B cell (primary cell): ENCODE results near the gene PLCB4. TPM values are rescaled to one million over a fixed set of nuclear protein-coding genes. Genes with fewer than 3 reads are reported as not detected.

Experiments used
- ATAC-seq: fragments of 200-7000 bp; cut with Tn5 transposase; one replicate; pipeline ENCODE4 v1.10.0; 2021; ENCODE audit warnings: low read depth, mild to moderate bottlenecking, moderate number of reproducible peaks, moderate library complexity
- CTCF ChIA-PET: fragments of 350-600 bp; sonication (Branson Sonifier 250); formaldehyde crosslinking; loops from one replicate; lab custom pipeline; 2021; ENCODE audit warnings: antibody characterized with exemption, inconsistent platforms; lab: Charles Lee
- POLR2A ChIA-PET: fragments of 350-600 bp; sonication (Branson Sonifier 250); formaldehyde crosslinking; loops from one replicate; lab custom pipeline; 2021; ENCODE audit warnings: antibody characterized with exemption; lab: Charles Lee
- DNase-seq: peaks from one replicate; pipeline ENCODE4 v3.0.0; 2013
- H2AFZ ChIP-seq: 2 replicates; pipeline ENCODE4 v1.6.1; 2012; ENCODE audit warnings: mild to moderate bottlenecking, low read depth, low read length; ENCODE audit not compliant: insufficient read depth, poor library complexity, severe bottlenecking
- H3K27ac ChIP-seq, 2 donors: 1 replicate in 1 of 2; 2 replicates in 1 of 2; pipeline ENCODE4 v1.5.1; 2012 to 2013; ENCODE audit warnings: low read length in 2 of 2, mild to moderate bottlenecking in 2 of 2, moderate library complexity in 1 of 2
- H3K27me3 ChIP-seq, 4 experiments: fragments of 200-600 bp in 1 of 4; sonication (generic) in 1 of 4; replicated peaks in 1 of 4; 1 replicate in 2 of 4; 2 replicates in 2 of 4; pipeline versions ENCODE4 v1.6.1 to v1.7.0; 2013 to 2016; ENCODE audit warnings: low read length in 3 of 4, mild to moderate bottlenecking in 2 of 4, mixed read lengths in 1 of 4, moderate library complexity in 1 of 4; ENCODE audit not compliant: insufficient read depth in 4 of 4, control insufficient read depth in 3 of 4; ENCODE audit errors: control extremely low read depth in 1 of 4
- H3K36me3 ChIP-seq, 2 experiments: replicated peaks in 1 of 2; 1 replicate in 1 of 2; 2 replicates in 1 of 2; pipeline versions ENCODE4 v1.6.1 to v1.7.1; 2013; ENCODE audit warnings: low read length in 1 of 2; ENCODE audit not compliant: insufficient read depth in 2 of 2, control insufficient read depth in 1 of 2; ENCODE audit errors: control extremely low read depth in 1 of 2, extremely low read depth in 1 of 2
- H3K4me1 ChIP-seq, 2 donors: fragments of 200-600 bp in 1 of 2; sonication (generic) in 1 of 2; 1 replicate in 1 of 2; 2 replicates in 1 of 2; pipeline versions ENCODE4 v1.5.1 to v1.6.1; 2013 to 2017; ENCODE audit warnings: low read length in 2 of 2; ENCODE audit not compliant: control insufficient read depth in 2 of 2, insufficient read depth in 2 of 2
- H3K4me2 ChIP-seq: replicated peaks from 2 replicates; pipeline ENCODE3; 2012; ENCODE audit warnings: mild to moderate bottlenecking, low read depth, low read length; ENCODE audit not compliant: poor library complexity, severe bottlenecking
- H3K4me3 ChIP-seq, 5 experiments: fragments of 200-600 bp in 1 of 5; sonication (generic) in 1 of 5; 1 replicate in 3 of 5; 2 replicates in 2 of 5; pipeline versions ENCODE4 v1.5.1 to v1.7.0; 2011 to 2016; ENCODE audit warnings: low read length in 4 of 5, mild to moderate bottlenecking in 4 of 5, low read depth in 2 of 5, control low read depth in 1 of 5, moderate library complexity in 1 of 5; ENCODE audit not compliant: insufficient read depth in 1 of 5; ENCODE audit errors: control extremely low read depth in 1 of 5, extremely low read depth in 1 of 5
- H3K79me2 ChIP-seq: fragments of 200-600 bp; sonication (generic); one replicate; pipeline ENCODE4 v1.6.0; 2016; ENCODE audit warnings: low read length; ENCODE audit not compliant: control insufficient read depth, insufficient read depth
- H3K9ac ChIP-seq: fragments of 200-600 bp; sonication (generic); 2 replicates; pipeline ENCODE4 v1.6.1; 2017; ENCODE audit warnings: mild to moderate bottlenecking, low read length, moderate library complexity
- H3K9me3 ChIP-seq, 3 donors: one replicate each; pipeline versions ENCODE4 v1.6.1 to v1.7.1; 2013; ENCODE audit warnings: low read length in 2 of 3; ENCODE audit not compliant: control insufficient read depth in 2 of 3, insufficient read depth in 1 of 3; ENCODE audit errors: control extremely low read depth in 1 of 3
- H4K20me1 ChIP-seq: 2 replicates; pipeline ENCODE4 v1.6.0; 2012; ENCODE audit warnings: mild to moderate bottlenecking, low read length; ENCODE audit not compliant: insufficient read depth, control insufficient read depth, poor library complexity, severe bottlenecking
- H3K27ac Mint-ChIP-seq: one replicate; pipeline ENCODE4 v1.8.0; 2021; ENCODE audit warnings: mixed read lengths
- H3K27me3 Mint-ChIP-seq: one replicate; pipeline ENCODE4 v1.8.0; 2021; ENCODE audit warnings: mixed read lengths
- H3K4me1 Mint-ChIP-seq: one replicate; pipeline ENCODE4 v1.8.0; 2021; ENCODE audit warnings: mixed read lengths
- H3K4me3 Mint-ChIP-seq: one replicate; pipeline ENCODE4 v1.8.0; 2021; ENCODE audit warnings: mixed read lengths
- H3K9me3 Mint-ChIP-seq: one replicate; pipeline ENCODE4 v1.8.0; 2022; ENCODE audit warnings: mixed read lengths; ENCODE audit not compliant: insufficient read depth
- CTCF ChIP-seq: fragments of 200-600 bp; IDR thresholded peaks from one replicate; pipeline ENCODE4 v1.8.0; 2022; ENCODE audit warnings: antibody characterized with exemption, mild to moderate bottlenecking
- EZH2 ChIP-seq: IDR thresholded peaks from 2 replicates; pipeline ENCODE4 v1.6.1; 2012; ENCODE audit warnings: borderline replicate concordance, low read depth, mild to moderate bottlenecking, moderate library complexity, low read length; ENCODE audit not compliant: insufficient read depth, poor library complexity, severe bottlenecking
- WGBS: methylation state at CpG from one replicate; pipeline ENCODE4 v1.1.5; 2013; ENCODE audit warnings: missing lambda C conversion rate; ENCODE audit not compliant: insufficient coverage; 5-methylcytosine and 5-hydroxymethylcytosine counted together
- intact Hi-C: fragments of 100-400 bp; cut with micrococcal nuclease; formaldehyde crosslinking; loops from one replicate; pipeline ENCODE4 v1.10.0; 2022
- polyA plus RNA-seq: library from polyadenylated mRNA; depleted of rRNA; stranded (reverse); fragments of >200 nt; gene quantifications from 2 replicates; pipeline ENCODE4 v1.2.3, GENCODE V29; 2012
- total RNA-seq, 2 donors: library from RNA; stranded (reverse); fragments of 120-200 nt in 1 of 2; gene quantifications; 1 replicate in 1 of 2; 2 replicates in 1 of 2; pipeline versions ENCODE4 v1.2.3 to v1.2.4, GENCODE V29; 2013 to 2022

The PLCB4 gene
- total and polyA plus RNA-seq, 2 donors (not counting 1 experiment from before 2014, with no cell fraction given) = not detected

DNA sequence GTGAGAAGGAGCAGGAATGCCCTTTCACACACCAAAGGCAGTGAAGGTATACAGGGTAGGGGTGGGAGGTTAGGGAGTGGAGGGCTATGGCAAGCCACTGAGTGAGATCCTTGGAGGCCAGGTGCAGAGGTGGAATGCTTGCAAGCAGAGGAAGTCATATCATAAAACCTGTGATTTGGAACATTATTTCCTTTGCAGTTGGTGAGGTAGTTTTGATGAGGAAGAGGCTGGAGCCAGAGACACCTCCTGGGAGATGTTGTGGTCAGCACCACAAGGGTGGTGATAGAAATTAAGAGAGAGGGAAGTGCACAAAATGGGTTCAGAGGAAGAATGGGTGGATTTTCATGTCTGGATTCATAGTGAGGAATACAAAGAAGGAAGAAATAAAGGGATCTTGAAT lies 73.0 kb downstream of the PLCB4 start:
- no peaks in the 10 kb centered on the region for H3K27me3 ChIP-seq
- no peaks in the 10 kb centered on the region for H3K4me1 ChIP-seq
- no peaks in the 10 kb centered on the region for H3K79me2 ChIP-seq
- H3K9me3 Mint-ChIP-seq = no peaks in the 10 kb centered on the region
- no peak for DNase-seq
- H3K4me2 ChIP-seq = no peak overlapping the region
- ATAC-seq = no peak
- POLR2A ChIA-PET = no interaction called here
- H2AFZ ChIP-seq = no peak overlapping the region
- H3K9ac ChIP-seq = no peak overlapping the region
- no peaks in the 10 kb centered on the region for H3K4me1 Mint-ChIP-seq
- H3K27ac ChIP-seq = no peak overlapping the region
- no peak overlapping the region for H3K4me3 ChIP-seq
- TF ChIP-seq CTCF (no peak), EZH2 (no peak)
- intact Hi-C loops = no loop called here
- no peaks in the 10 kb centered on the region for H3K36me3 ChIP-seq
- no peaks in the 10 kb centered on the region for H4K20me1 ChIP-seq
- H3K4me3 Mint-ChIP-seq = no peak overlapping the region
- no peaks in the 10 kb centered on the region for H3K27me3 Mint-ChIP-seq
- CTCF ChIA-PET = no interaction called here
- H3K27ac Mint-ChIP-seq = no peak overlapping the region
- H3K9me3 ChIP-seq = peaks cover 0 to 3% (median 0%) of the 10 kb centered on the region in 3 donors

GRCh38 chr20:9142809-9143208 lies 73.9 kb downstream of the PLCB4 start:
- TF ChIP-seq EZH2 (no peak), CTCF (no peak)
- Histone ChIP-seq H3K9me3 (peaks cover 0 to 3% (median 0%) of the 10 kb centered on the region in 3 donors), H3K4me1 (no peaks in the 10 kb centered on the region), H2AFZ (no peak overlapping the region), H3K79me2 (no peaks in the 10 kb centered on the region), H3K9ac (no peak overlapping the region), H3K27me3 (no peaks in the 10 kb centered on the region), H3K27ac (no peak overlapping the region), H3K4me2 (no peak overlapping the region), H3K36me3 (no peaks in the 10 kb centered on the region), H3K4me3 (no peak overlapping the region), H4K20me1 (no peaks in the 10 kb centered on the region)
- no peak overlapping the region for H3K27ac Mint-ChIP-seq
- ChIA-PET CTCF (no interaction called here), POLR2A (no interaction called here)
- DNase-seq = no peak
- H3K4me3 Mint-ChIP-seq = no peak overlapping the region
- ATAC-seq = no peak
- WGBS = 92% methylated on average over 3 of the region's 3 CpGs
- H3K9me3 Mint-ChIP-seq = no peaks in the 10 kb centered on the region
- no peaks in the 10 kb centered on the region for H3K4me1 Mint-ChIP-seq
- intact Hi-C loops = no loop called here
- no peaks in the 10 kb centered on the region for H3K27me3 Mint-ChIP-seq
